ENCODE data around the gene NREP. TPM values are rescaled to one million over a fixed set of nuclear protein-coding genes. Genes with fewer than 3 reads are reported as not detected.
A peak's percentile ranks its signal among the peaks of the same experiment; 100 is the strongest.

NREP gene
- total and polyA plus RNA-seq, 2 donors (not counting 1 experiment from before 2014, with no cell fraction given), result 56.8 to 364 TPM

DNA sequence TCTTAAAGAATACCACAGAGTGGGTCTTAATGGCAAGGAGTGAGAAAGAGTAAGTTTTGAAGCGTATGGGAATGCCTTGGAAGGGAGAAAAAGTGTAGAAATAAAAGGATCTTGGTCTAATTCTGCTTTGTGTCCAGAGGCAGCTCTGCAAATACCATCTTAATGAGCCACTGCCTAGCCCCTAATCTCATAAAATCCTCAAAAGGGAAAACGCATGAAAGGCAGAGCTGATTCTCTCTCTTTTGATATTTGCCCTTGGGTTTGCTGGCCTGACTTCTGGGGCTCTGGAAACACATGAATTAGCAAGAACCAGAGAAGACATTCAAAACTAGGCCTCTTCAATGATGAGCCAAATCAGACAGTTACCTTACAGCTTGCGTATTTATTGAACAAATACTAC, 28.1 kb downstream of the NREP start:
- Histone ChIP-seq H3K4me2 (ENCODE audit: extremely low read depth, insufficient read depth, low read length) (no peak overlapping the region), H3K4me3 (replicated peaks in 1 of 4; ENCODE audit: control extremely low read depth in 1 of 4, insufficient read depth in 1 of 4, low read depth in 3 of 4, low read length in 4 of 4) (no peak overlapping the region), H3K9me3 (ENCODE audit: control insufficient read depth, insufficient read depth, low read depth, low read length) (no peaks in the 10 kb centered on the region), H3K27ac (ENCODE audit: insufficient read depth, low read length) (no peak overlapping the region), H4K20me1 (ENCODE audit: control insufficient read depth, extremely low read depth, insufficient read depth, low read length) (no peaks in the 10 kb centered on the region), H3K36me3 (ENCODE audit: control insufficient read depth, insufficient read depth, low read length) (peaks cover 6% of the 10 kb centered on the region), H3K27me3 (ENCODE audit: control insufficient read depth, insufficient read depth, low read length) (no peaks in the 10 kb centered on the region), H3K4me1 (ENCODE audit: control insufficient read depth, extremely low read depth, insufficient read depth, low read length) (peaks cover under 1% of the 10 kb centered on the region), H2AFZ (ENCODE audit: low read length) (no peak overlapping the region), H3K9ac (ENCODE audit: insufficient read depth, low read length) (no peak overlapping the region), H3K79me2 (ENCODE audit: control insufficient read depth, insufficient read depth, low read length) (peaks cover 2% of the 10 kb centered on the region)
- DNase-seq (ENCODE audit: low read depth in 2 of 2), result no peak
- TF ChIP-seq EZH2 (IDR thresholded peaks at IDR 0.05; ENCODE audit: low read length, missing control alignments), result no peak
- TF ChIP-seq, protein P1, sequence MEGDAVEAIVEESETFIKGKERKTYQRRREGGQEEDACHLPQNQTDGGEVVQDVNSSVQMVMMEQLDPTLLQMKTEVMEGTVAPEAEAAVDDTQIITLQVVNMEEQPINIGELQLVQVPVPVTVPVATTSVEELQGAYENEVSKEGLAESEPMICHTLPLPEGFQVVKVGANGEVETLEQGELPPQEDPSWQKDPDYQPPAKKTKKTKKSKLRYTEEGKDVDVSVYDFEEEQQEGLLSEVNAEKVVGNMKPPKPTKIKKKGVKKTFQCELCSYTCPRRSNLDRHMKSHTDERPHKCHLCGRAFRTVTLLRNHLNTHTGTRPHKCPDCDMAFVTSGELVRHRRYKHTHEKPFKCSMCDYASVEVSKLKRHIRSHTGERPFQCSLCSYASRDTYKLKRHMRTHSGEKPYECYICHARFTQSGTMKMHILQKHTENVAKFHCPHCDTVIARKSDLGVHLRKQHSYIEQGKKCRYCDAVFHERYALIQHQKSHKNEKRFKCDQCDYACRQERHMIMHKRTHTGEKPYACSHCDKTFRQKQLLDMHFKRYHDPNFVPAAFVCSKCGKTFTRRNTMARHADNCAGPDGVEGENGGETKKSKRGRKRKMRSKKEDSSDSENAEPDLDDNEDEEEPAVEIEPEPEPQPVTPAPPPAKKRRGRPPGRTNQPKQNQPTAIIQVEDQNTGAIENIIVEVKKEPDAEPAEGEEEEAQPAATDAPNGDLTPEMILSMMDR (conservative IDR thresholded peaks at IDR 0.05 in 1 of 2, IDR thresholded peaks at IDR 0.05 in 1 of 2; ENCODE audit: low read depth in 1 of 2, low read length in 2 of 2), result no peak

DNA sequence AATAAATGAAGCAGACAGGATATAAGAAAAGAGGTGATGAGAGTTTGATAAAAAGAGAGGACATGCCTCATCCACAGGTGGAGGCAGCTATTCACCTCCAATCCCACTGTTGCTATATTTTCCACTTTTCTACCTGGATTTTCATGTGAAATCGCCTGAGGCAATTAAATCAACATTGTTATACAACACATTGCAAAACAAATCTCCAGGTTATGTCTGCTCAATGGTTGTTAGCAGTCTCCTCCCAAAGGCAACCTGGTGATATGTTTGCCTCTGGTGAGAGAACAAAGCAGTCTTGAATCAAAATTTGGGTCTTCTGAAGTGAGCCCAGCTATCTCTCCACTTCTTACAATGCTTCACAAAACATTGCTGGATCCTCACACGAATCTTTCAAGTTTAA, 30.0 kb downstream of the NREP start:
- Histone ChIP-seq H3K4me2 (ENCODE audit: extremely low read depth, insufficient read depth, low read length) (no peak overlapping the region), H3K27ac (ENCODE audit: insufficient read depth, low read length) (no peak overlapping the region), H3K9me3 (ENCODE audit: control insufficient read depth, insufficient read depth, low read depth, low read length) (no peaks in the 10 kb centered on the region), H2AFZ (ENCODE audit: low read length) (no peak overlapping the region), H3K36me3 (ENCODE audit: control insufficient read depth, insufficient read depth, low read length) (peaks cover 3% of the 10 kb centered on the region), H4K20me1 (ENCODE audit: control insufficient read depth, extremely low read depth, insufficient read depth, low read length) (no peaks in the 10 kb centered on the region), H3K79me2 (ENCODE audit: control insufficient read depth, insufficient read depth, low read length) (peaks cover 2% of the 10 kb centered on the region), H3K4me1 (ENCODE audit: control insufficient read depth, extremely low read depth, insufficient read depth, low read length) (no peaks in the 10 kb centered on the region), H3K27me3 (ENCODE audit: control insufficient read depth, insufficient read depth, low read length) (no peaks in the 10 kb centered on the region), H3K9ac (ENCODE audit: insufficient read depth, low read length) (no peak overlapping the region), H3K4me3 (replicated peaks in 1 of 4; ENCODE audit: control extremely low read depth in 1 of 4, insufficient read depth in 1 of 4, low read depth in 3 of 4, low read length in 4 of 4) (no peak overlapping the region)
- DNase-seq (ENCODE audit: low read depth in 2 of 2), result no peak
- TF ChIP-seq, protein P1 (conservative IDR thresholded peaks at IDR 0.05 in 1 of 2, IDR thresholded peaks at IDR 0.05 in 1 of 2; ENCODE audit: low read depth in 1 of 2, low read length in 2 of 2), result no peak
- TF ChIP-seq EZH2 (IDR thresholded peaks at IDR 0.05; ENCODE audit: low read length, missing control alignments), result no peak

DNA sequence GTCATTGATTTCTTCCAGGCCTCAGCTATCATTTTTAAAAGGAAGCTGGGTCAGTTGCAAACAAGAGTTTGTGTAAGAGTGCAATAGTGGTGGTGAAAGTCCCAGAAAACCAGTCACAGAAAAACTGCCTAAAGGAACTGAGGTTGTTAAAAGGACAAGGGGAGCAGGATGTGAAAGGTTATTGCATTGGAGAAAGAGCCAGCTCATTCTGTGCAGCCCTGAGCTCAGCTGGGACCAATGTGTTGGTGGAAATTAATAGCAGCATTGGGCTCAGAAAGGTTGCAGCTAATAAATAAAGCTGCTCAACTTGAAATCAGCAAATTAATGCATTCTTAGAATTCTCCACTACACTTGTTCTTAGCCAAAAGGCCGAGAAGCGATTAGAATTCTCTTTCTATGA, 34.9 kb downstream of the NREP start:
- DNase-seq (ENCODE audit: low read depth in 2 of 2), result peak in 1 of 2 donors; percentile 6
- no peak overlapping the region for H3K4me2 ChIP-seq (ENCODE audit: extremely low read depth, insufficient read depth, low read length)

More for the DNA sequence above, 34.9 kb downstream of the NREP start:
- H3K27me3 ChIP-seq (ENCODE audit: control insufficient read depth, insufficient read depth, low read length), result no peaks in the 10 kb centered on the region
- no peaks in the 10 kb centered on the region for H3K79me2 ChIP-seq (ENCODE audit: control insufficient read depth, insufficient read depth, low read length)
- no peaks in the 10 kb centered on the region for H3K9me3 ChIP-seq (ENCODE audit: control insufficient read depth, insufficient read depth, low read depth, low read length)
- H3K27ac ChIP-seq (ENCODE audit: insufficient read depth, low read length), result no peak overlapping the region
- TF ChIP-seq, protein P1 (conservative IDR thresholded peaks at IDR 0.05 in 1 of 2, IDR thresholded peaks at IDR 0.05 in 1 of 2; ENCODE audit: low read depth in 1 of 2, low read length in 2 of 2), result no peak
- H3K9ac ChIP-seq (ENCODE audit: insufficient read depth, low read length), result no peak overlapping the region
- H2AFZ ChIP-seq (ENCODE audit: low read length), result no peak overlapping the region
- H4K20me1 ChIP-seq (ENCODE audit: control insufficient read depth, extremely low read depth, insufficient read depth, low read length), result no peaks in the 10 kb centered on the region
- no peaks in the 10 kb centered on the region for H3K4me1 ChIP-seq (ENCODE audit: control insufficient read depth, extremely low read depth, insufficient read depth, low read length)
- no peak overlapping the region for H3K4me3 ChIP-seq (replicated peaks in 1 of 4; ENCODE audit: control extremely low read depth in 1 of 4, insufficient read depth in 1 of 4, low read depth in 3 of 4, low read length in 4 of 4)
- no peaks in the 10 kb centered on the region for H3K36me3 ChIP-seq (ENCODE audit: control insufficient read depth, insufficient read depth, low read length)
